GM12865 (cell line): ENCODE results near the gene PRKCQ.

ENCODE experiments used
- DNase-seq: peaks from one replicate; pipeline ENCODE4 v3.0.0; 2010; ENCODE audit warnings: low read depth
- H3K4me3 ChIP-seq: 2 replicates; pipeline ENCODE4 v1.5.1; 2011; ENCODE audit warnings: mild to moderate bottlenecking, low read depth, low read length, control low read depth
- TF ChIP-seq, protein P1 (sequence below): IDR thresholded peaks from 2 replicates; pipeline ENCODE4 v1.5.1; 2011; ENCODE audit warnings: low read length, control low read depth, low read depth, inconsistent platforms; ENCODE audit not compliant: insufficient read depth; ENCODE audit errors: missing control alignments

Gene PRKCQ

DNA sequence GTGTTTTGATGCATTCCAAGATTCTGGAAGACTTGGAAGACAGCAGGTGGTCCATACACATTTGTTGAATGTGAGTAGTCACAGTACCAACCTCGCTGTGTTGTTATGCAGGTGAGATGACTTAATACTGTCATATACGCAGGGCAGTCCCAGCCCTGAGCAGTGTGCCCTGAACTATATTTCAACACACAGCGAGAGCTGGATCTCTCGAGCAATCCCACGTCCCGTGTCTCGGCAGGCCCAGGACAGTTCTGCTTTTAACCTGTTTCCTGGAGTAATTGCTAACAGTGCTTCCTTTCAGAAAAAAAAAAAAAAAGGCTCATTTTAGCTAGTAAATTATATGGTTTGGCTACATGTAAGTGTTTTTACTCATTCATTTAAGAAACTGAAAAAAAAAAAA lies 179.7 kb downstream of the PRKCQ start:
- no peak for DNase-seq
- H3K4me3 ChIP-seq: no peak overlapping the region
- TF ChIP-seq, protein P1, sequence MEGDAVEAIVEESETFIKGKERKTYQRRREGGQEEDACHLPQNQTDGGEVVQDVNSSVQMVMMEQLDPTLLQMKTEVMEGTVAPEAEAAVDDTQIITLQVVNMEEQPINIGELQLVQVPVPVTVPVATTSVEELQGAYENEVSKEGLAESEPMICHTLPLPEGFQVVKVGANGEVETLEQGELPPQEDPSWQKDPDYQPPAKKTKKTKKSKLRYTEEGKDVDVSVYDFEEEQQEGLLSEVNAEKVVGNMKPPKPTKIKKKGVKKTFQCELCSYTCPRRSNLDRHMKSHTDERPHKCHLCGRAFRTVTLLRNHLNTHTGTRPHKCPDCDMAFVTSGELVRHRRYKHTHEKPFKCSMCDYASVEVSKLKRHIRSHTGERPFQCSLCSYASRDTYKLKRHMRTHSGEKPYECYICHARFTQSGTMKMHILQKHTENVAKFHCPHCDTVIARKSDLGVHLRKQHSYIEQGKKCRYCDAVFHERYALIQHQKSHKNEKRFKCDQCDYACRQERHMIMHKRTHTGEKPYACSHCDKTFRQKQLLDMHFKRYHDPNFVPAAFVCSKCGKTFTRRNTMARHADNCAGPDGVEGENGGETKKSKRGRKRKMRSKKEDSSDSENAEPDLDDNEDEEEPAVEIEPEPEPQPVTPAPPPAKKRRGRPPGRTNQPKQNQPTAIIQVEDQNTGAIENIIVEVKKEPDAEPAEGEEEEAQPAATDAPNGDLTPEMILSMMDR: no peak

DNA sequence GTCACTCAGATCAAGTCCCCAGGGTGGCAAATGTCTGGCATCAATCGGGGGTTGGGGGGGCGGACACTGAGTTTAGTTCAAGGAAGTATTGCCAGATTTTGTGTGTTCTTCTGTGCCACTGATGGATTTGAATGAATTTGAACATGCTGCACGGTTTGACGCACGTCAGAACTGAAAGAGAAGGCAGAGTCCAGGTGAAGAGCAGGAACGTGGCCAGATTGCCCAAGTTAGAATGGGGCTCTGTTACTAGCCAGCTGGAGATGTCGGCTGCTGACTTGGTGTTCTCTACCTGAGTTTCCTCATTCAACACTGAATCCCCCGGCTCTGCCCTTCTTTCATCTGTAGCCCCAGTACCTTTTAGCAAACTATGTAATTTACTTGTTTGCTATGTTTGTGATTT lies 180.2 kb downstream of the PRKCQ start:
- no peak overlapping the region for H3K4me3 ChIP-seq
- TF ChIP-seq, protein P1: no peak
- DNase-seq: no peak

DNA sequence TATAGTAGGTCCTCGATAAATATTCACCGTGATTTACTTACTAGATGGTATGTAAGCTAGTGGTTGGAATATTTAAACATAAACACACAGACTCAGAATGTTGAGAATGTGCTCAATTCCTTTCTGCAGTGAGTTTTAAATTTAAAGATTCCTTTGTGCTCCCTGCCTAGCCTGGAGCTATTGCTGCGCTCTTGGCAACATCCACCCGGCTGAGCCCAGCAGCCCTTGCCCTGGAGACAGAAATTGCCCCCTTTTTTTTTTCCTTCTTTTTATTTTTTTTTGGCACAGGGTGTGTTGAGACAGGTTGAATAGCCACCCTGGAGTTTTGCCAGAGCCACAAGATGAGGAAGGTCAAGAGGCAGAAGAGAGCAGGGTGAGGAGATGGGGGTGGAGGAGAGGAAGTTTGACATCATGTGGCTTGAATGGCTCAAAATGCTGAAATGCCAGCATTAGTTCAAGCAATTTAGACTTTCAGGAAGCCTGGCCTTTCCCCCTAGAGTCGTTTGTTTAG lies 180.8 kb downstream of the PRKCQ start:
- TF ChIP-seq, protein P1: no peak
- H3K4me3 ChIP-seq: no peak overlapping the region
- no peak for DNase-seq

DNA sequence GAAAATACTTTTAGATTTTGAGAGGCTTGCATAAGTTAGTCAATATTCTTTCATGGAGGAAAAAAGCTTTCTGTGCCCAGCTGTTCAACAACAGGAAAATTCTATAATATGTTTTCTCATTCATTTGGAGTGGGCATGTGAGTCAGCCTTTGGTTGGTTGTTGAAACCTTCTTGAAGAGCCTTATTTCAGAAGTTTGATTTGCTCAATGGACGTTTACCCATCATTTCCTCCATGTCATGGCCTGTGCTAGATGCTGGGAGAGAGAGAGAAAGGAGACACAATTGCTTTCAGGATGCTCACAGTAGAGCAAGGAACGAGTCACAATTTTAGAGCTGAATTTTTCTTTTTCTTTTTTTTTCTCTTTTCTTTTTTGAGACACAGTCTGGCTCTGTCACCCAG lies 181.7 kb downstream of the PRKCQ start:
- TF ChIP-seq, protein P1: no peak
- DNase-seq: no peak
- H3K4me3 ChIP-seq: no peak overlapping the region

DNA sequence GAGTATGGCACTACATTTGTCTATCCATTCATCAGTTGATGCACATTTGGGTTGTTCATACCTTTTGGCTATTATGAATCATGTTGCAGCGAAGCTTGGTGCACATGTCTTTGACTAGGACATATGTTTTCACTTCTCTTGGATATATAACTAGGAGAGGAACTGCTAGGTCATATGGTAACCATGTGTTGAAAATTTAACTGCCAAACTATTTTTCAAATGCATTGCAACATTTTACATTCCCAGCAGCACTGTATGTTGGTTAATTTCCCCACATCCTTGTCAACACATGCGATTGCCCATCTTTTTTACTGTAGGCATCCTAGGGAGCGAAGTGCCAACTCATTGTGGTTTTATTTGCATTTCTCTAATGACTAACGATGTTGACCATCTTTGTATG lies 183.4 kb downstream of the PRKCQ start:
- no peak overlapping the region for H3K4me3 ChIP-seq
- TF ChIP-seq, protein P1: no peak
- no peak for DNase-seq

DNA sequence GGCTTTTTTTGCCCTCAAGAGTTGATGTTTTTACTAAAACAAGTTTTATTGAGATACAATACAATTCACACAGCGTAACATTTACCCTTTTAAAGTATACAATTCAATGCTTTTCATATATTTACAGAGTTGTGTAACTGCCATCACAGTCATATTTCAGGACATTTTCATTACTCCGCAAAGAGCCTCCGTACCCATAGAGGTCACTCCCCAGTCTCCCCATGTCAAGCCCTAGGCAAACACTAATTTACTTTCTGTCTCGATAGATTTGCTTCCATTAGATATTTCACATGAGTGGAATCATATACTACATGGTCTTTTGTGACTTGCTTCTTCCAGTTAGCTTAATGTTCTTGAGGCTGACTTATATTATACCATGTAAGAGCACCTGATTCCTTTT lies 183.8 kb downstream of the PRKCQ start:
- no peak overlapping the region for H3K4me3 ChIP-seq
- TF ChIP-seq, protein P1: no peak
- no peak for DNase-seq

DNA sequence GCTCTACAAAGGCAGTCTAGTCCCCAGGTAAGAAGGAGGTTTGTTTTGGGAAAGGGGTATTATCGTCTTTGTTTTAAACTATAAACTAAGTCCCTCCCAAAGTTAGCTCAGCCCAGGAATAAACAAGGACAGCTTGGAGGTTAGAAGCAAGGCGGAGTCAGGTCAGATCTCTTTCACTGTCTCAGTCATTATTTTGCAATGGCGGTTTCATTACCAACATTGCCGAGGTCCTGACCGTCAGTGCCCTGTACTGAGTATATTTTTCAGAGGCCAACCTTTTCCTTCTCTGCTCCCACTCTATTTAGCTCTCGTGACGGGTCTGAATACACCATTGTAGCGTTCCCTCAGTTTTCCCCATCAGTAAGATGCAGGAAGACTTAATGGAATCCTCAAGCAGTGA lies 184.5 kb downstream of the PRKCQ start:
- no peak for DNase-seq
- no peak overlapping the region for H3K4me3 ChIP-seq
- TF ChIP-seq, protein P1: no peak
